ENCODE results near the gene OPTN.
"Not testable (repeated sequence)": the region's sequence is repeated elsewhere in the genome, so short reads cannot be mapped to it uniquely, and the experiment has no call there.

Gene OPTN

DNA sequence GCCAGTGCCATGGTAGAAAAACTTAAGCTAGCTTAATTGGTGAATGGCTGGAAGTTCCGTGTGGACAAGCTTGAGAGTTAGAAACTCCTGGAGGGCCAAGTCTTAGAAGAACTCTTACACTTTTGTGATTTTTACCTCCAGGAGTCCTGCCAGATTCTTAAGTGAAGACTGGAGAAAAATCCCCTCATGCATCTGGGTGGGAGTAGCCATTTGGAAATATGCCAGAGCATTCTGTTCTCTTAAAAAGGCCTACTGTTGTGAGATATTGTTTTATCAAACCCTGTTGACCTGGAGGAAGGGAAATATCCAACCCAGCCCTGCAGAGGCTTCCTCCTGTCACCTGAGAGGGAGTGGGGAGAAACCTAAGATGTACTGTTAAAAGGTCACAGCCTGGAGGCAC, 43.8 kb downstream of the OPTN start:
- TF ChIP-seq, protein P1, sequence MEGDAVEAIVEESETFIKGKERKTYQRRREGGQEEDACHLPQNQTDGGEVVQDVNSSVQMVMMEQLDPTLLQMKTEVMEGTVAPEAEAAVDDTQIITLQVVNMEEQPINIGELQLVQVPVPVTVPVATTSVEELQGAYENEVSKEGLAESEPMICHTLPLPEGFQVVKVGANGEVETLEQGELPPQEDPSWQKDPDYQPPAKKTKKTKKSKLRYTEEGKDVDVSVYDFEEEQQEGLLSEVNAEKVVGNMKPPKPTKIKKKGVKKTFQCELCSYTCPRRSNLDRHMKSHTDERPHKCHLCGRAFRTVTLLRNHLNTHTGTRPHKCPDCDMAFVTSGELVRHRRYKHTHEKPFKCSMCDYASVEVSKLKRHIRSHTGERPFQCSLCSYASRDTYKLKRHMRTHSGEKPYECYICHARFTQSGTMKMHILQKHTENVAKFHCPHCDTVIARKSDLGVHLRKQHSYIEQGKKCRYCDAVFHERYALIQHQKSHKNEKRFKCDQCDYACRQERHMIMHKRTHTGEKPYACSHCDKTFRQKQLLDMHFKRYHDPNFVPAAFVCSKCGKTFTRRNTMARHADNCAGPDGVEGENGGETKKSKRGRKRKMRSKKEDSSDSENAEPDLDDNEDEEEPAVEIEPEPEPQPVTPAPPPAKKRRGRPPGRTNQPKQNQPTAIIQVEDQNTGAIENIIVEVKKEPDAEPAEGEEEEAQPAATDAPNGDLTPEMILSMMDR (IDR thresholded peaks at IDR 0.05; ENCODE audit: low read depth, low read length) = no peak
- peak in 1 of 2 donors; percentile 18 for DNase-seq (ENCODE audit: low read depth in 2 of 2)
- H3K4me3 ChIP-seq (replicated peaks in 1 of 2; ENCODE audit: low read depth in 2 of 2, low read length in 2 of 2) = no peak overlapping the region

GRCh38 chr10:13144814-13145213, 44.9 kb downstream of the OPTN start:
- TF ChIP-seq, protein P1 (IDR thresholded peaks at IDR 0.05; ENCODE audit: low read depth, low read length) = no peak
- no peak for DNase-seq (ENCODE audit: low read depth in 2 of 2)
- H3K4me3 ChIP-seq (replicated peaks in 1 of 2; ENCODE audit: low read depth in 2 of 2, low read length in 2 of 2) = no peak overlapping the region

- peak; percentile 14 to 36 for DNase-seq (ENCODE audit: low read depth in 2 of 2)
- no peak overlapping the region for H3K4me3 ChIP-seq (replicated peaks in 1 of 2; ENCODE audit: low read depth in 2 of 2, low read length in 2 of 2)
- TF ChIP-seq, protein P1 (IDR thresholded peaks at IDR 0.05; ENCODE audit: low read depth, low read length) = no peak
These were observed 46.4 kb downstream of the OPTN start for GRCh38 chr10:13146379-13146778.

- DNase-seq (ENCODE audit: low read depth in 2 of 2) = no peak
- H3K4me3 ChIP-seq (replicated peaks in 1 of 2; ENCODE audit: low read depth in 2 of 2, low read length in 2 of 2) = no peak overlapping the region
- TF ChIP-seq, protein P1 (IDR thresholded peaks at IDR 0.05; ENCODE audit: low read depth, low read length) = no peak
These were observed 47.2 kb downstream of the OPTN start for GRCh38 chr10:13147161-13147560.

DNA sequence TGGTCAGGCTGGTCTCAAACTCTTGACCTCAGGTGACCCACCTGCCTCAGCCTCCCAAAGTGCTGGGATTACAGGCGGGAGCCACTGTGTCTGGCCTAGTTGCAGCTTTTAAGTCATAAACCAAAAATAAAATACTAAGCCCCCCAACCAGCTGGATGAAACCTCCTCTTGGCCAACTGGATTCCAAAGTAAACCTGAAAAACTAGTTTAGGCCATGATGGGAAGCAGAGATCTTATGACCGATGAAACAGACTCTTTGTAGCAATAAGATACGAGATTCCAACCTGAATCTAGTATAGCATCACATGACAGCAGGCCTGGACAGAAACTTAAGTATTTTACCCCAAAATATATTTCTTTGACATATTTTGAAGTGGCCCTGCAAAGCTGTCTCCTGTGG, 52.3 kb downstream of the OPTN start:
- TF ChIP-seq, protein P1 (IDR thresholded peaks at IDR 0.05; ENCODE audit: low read depth, low read length) = no peak
- H3K4me3 ChIP-seq (replicated peaks in 1 of 2; ENCODE audit: low read depth in 2 of 2, low read length in 2 of 2) = no peak overlapping the region
- no peak for DNase-seq (ENCODE audit: low read depth in 2 of 2)

- H3K4me3 ChIP-seq (replicated peaks in 1 of 2; ENCODE audit: low read depth in 2 of 2, low read length in 2 of 2); DNase-seq (ENCODE audit: low read depth in 2 of 2): not testable (repeated sequence)
These were observed 55.9 kb downstream of the OPTN start for GRCh38 chr10:13155860-13156259.

DNA sequence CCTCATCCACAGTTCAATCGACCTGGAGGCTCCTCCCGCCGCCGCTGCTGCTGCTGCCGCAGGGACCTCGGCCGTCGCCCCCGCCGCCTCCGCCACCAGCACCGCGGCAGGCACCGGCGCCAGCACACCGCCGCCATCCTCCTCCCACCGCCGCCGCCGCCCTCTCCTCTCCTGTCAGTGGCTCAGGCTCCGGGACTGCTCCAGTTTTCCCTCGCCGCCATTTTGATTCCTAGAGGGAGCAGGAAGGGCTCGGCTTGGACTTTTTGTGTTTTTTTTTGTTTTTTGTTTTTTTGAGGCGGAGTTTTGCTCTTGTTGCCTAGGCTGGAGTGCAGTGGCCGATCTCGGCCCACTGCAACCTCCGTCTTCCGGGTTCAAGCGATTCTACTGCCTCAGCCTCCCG, 58.4 kb downstream of the OPTN start:
- TF ChIP-seq, protein P1 (IDR thresholded peaks at IDR 0.05; ENCODE audit: low read depth, low read length) = no peak
- no peak overlapping the region for H3K4me3 ChIP-seq (replicated peaks in 1 of 2; ENCODE audit: low read depth in 2 of 2, low read length in 2 of 2)
- no peak for DNase-seq (ENCODE audit: low read depth in 2 of 2)
